DLD1 (cell line): ENCODE results near the gene GAS6.

Experiments
- in situ Hi-C: cut with HindIII; loops from 2 replicates; pipeline ENCODE4 v1.10.0; 2017; ENCODE audit warnings: low sequenced_read_pairs

Gene GAS6

GRCh38 chr13:113825841-113826240 is 38.0 kb downstream of the GAS6 start:
- in situ Hi-C loops: no loop called here

GRCh38 chr13:113823771-113824170 is 40.1 kb downstream of the GAS6 start:
- in situ Hi-C loops: no loop called here

GRCh38 chr13:113822956-113823744 is 40.7 kb downstream of the GAS6 start:
- in situ Hi-C loops: no loop called here

GRCh38 chr13:113822266-113822665 is 41.6 kb downstream of the GAS6 start:
- in situ Hi-C loops: no loop called here

- in situ Hi-C loops: no loop called here
Observed at GRCh38 chr13:113821847-113822246, 42.0 kb downstream of the GAS6 start.

GRCh38 chr13:113820813-113821651 is 42.8 kb downstream of the GAS6 start:
- in situ Hi-C loops: no loop called here

GRCh38 chr13:113819731-113820715 is 43.9 kb downstream of the GAS6 start:
- in situ Hi-C loops: no loop called here

GRCh38 chr13:113819341-113819730 is 44.5 kb downstream of the GAS6 start:
- in situ Hi-C loops: no loop called here

- in situ Hi-C loops: no loop called here
Observed at GRCh38 chr13:113818700-113819295, 45.1 kb downstream of the GAS6 start.

GRCh38 chr13:113817860-113818691 is 45.8 kb downstream of the GAS6 start:
- in situ Hi-C loops: no loop called here

- in situ Hi-C loops: no loop called here
Observed at GRCh38 chr13:113816946-113817859, 46.7 kb downstream of the GAS6 start.

GRCh38 chr13:113816254-113816929 is 47.5 kb downstream of the GAS6 start:
- in situ Hi-C loops: no loop called here

GRCh38 chr13:113815151-113816058 is 48.5 kb downstream of the GAS6 start:
- in situ Hi-C loops: no loop called here

- in situ Hi-C loops: no loop called here
Observed at GRCh38 chr13:113814435-113814821, 49.4 kb downstream of the GAS6 start.

- in situ Hi-C loops: no loop called here
Observed at GRCh38 chr13:113813749-113814434, 50.0 kb downstream of the GAS6 start.

GRCh38 chr13:113813070-113813748 is 50.7 kb downstream of the GAS6 start:
- in situ Hi-C loops: no loop called here
